ENCODE results near the gene GLYATL2. TPM values are rescaled to one million over a fixed set of nuclear protein-coding genes. Genes with fewer than 3 reads are reported as not detected.

GLYATL2 gene
- polyA plus RNA-seq, 1 donor (not counting 4 experiments of a cell fraction or from before 2014, with no cell fraction given) = 0.16 TPM

DNA sequence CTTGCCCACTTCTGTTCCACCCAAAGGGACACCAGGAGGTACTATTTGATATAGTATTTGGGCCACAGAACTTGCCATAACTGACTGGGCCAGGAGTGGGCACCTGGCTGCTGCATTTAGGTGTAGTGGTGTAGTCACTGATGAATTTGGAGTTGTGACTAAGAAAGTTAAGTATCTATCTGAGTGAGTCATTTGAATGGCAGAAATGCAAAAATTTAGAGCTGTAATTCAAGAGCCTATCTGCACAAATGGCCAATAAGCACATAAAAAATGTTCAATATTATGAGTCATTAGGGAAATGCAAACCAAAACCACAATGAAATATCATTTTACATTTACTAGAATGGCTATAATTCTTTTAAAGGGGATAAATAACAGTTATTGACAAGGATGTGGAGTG lies 14.7 kb downstream of the GLYATL2 start:
- peak overlapping the region; percentile 36 for H3K27ac ChIP-seq (ENCODE audit: control insufficient read depth, insufficient read depth, low read length)
- no peak overlapping the region for H3K4me3 ChIP-seq (ENCODE audit: control insufficient read depth in 2 of 3, extremely low read depth in 1 of 3, insufficient read depth in 2 of 3, low read depth in 1 of 3, low read length in 3 of 3)
- no peaks in the 10 kb centered on the region for H3K9me3 ChIP-seq (ENCODE audit: control insufficient read depth, low read depth, low read length)

DNA sequence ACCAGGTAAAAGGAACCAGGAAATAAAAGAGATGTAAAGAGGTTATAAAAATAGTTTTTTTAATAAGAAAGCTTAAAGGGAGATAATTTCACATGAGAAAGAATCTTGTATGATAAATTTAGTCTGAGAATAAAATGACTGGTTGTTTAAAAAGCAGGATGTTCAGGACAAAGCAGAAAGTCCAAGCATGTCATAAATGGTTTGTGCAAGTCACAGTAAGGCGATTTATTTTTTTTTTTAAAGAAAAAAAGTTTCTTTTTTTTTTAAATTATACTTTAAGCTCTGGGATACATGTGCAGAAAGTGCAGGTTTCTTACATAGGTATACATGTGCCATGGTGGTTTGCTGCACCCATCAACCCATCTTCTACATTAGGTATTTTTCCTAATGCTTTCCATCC lies 30.8 kb downstream of the GLYATL2 start:
- no peaks in the 10 kb centered on the region for H3K9me1 ChIP-seq (ENCODE audit: control insufficient read depth, extremely low read depth, insufficient read depth, low read length)
- no peaks in the 10 kb centered on the region for H3K36me3 ChIP-seq (ENCODE audit: control insufficient read depth in 2 of 2, extremely low read depth in 1 of 2, insufficient read depth in 2 of 2, low read length in 2 of 2)
- no peak for TF ChIP-seq EZH2 (IDR thresholded peaks at IDR 0.05; ENCODE audit: low read length)
- TF ChIP-seq, protein P1, sequence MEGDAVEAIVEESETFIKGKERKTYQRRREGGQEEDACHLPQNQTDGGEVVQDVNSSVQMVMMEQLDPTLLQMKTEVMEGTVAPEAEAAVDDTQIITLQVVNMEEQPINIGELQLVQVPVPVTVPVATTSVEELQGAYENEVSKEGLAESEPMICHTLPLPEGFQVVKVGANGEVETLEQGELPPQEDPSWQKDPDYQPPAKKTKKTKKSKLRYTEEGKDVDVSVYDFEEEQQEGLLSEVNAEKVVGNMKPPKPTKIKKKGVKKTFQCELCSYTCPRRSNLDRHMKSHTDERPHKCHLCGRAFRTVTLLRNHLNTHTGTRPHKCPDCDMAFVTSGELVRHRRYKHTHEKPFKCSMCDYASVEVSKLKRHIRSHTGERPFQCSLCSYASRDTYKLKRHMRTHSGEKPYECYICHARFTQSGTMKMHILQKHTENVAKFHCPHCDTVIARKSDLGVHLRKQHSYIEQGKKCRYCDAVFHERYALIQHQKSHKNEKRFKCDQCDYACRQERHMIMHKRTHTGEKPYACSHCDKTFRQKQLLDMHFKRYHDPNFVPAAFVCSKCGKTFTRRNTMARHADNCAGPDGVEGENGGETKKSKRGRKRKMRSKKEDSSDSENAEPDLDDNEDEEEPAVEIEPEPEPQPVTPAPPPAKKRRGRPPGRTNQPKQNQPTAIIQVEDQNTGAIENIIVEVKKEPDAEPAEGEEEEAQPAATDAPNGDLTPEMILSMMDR (optimal IDR thresholded peaks at IDR 0.05 in 1 of 3, IDR thresholded peaks at IDR 0.05 in 1 of 3, conservative IDR thresholded peaks at IDR 0.05 in 1 of 3; ENCODE audit: extremely low read depth in 1 of 3, insufficient read depth in 2 of 3, low read length in 3 of 3) = no peak
- peaks cover 4% of the 10 kb centered on the region for H3K9me3 ChIP-seq (ENCODE audit: control insufficient read depth, low read depth, low read length)
- H3K27me3 ChIP-seq (ENCODE audit: control insufficient read depth, extremely low read depth, insufficient read depth, low read length) = no peaks in the 10 kb centered on the region
- no peaks in the 10 kb centered on the region for H3K79me2 ChIP-seq (ENCODE audit: control insufficient read depth, insufficient read depth, low read length)
- no peak overlapping the region for H3K27ac ChIP-seq (ENCODE audit: control insufficient read depth, insufficient read depth, low read length)
- dilution Hi-C loops (cut with MboI; ENCODE audit: extremely low pct_ligation_motif_present, low sequenced_read_pairs) = no loop called here
- H3K9ac ChIP-seq (ENCODE audit: control insufficient read depth, extremely low read depth, insufficient read depth, low read length) = no peak overlapping the region
- no peak overlapping the region for H3K4me2 ChIP-seq (ENCODE audit: control insufficient read depth, extremely low read depth, insufficient read depth, low read depth, low read length)
- DNase-seq (ENCODE audit: low read depth, low spot score) (no peak), FAIRE-seq (no peak)
- no peaks in the 10 kb centered on the region for H3K4me1 ChIP-seq (ENCODE audit: control insufficient read depth, extremely low read depth, insufficient read depth, low read length)
- no peak overlapping the region for H3K4me3 ChIP-seq (ENCODE audit: control insufficient read depth in 2 of 3, extremely low read depth in 1 of 3, insufficient read depth in 2 of 3, low read depth in 1 of 3, low read length in 3 of 3)
- no peak overlapping the region for H2AFZ ChIP-seq (ENCODE audit: control insufficient read depth, low read length)
- H4K20me1 ChIP-seq (ENCODE audit: control insufficient read depth, extremely low read depth, insufficient read depth, low read length) = no peaks in the 10 kb centered on the region

More for the DNA sequence above, 14.7 kb downstream of the GLYATL2 start:
- Histone ChIP-seq H3K27me3 (ENCODE audit: control insufficient read depth, extremely low read depth, insufficient read depth, low read length) (no peaks in the 10 kb centered on the region), H3K4me2 (ENCODE audit: control insufficient read depth, extremely low read depth, insufficient read depth, low read depth, low read length) (peak overlapping the region; percentile 51), H2AFZ (ENCODE audit: control insufficient read depth, low read length) (no peak overlapping the region), H3K79me2 (ENCODE audit: control insufficient read depth, insufficient read depth, low read length) (no peaks in the 10 kb centered on the region), H3K9me1 (ENCODE audit: control insufficient read depth, extremely low read depth, insufficient read depth, low read length) (no peaks in the 10 kb centered on the region), H4K20me1 (ENCODE audit: control insufficient read depth, extremely low read depth, insufficient read depth, low read length) (no peaks in the 10 kb centered on the region), H3K36me3 (ENCODE audit: control insufficient read depth in 2 of 2, extremely low read depth in 1 of 2, insufficient read depth in 2 of 2, low read length in 2 of 2) (no peaks in the 10 kb centered on the region), H3K9ac (ENCODE audit: control insufficient read depth, extremely low read depth, insufficient read depth, low read length) (no peak overlapping the region), H3K4me1 (ENCODE audit: control insufficient read depth, extremely low read depth, insufficient read depth, low read length) (peaks cover 15% of the 10 kb centered on the region)
- dilution Hi-C loops (cut with MboI; ENCODE audit: extremely low pct_ligation_motif_present, low sequenced_read_pairs) = no loop called here
- DNase-seq (ENCODE audit: low read depth, low spot score) = peak; percentile 42
- no peak for TF ChIP-seq EZH2 (IDR thresholded peaks at IDR 0.05; ENCODE audit: low read length)
- TF ChIP-seq, protein P1 (optimal IDR thresholded peaks at IDR 0.05 in 1 of 3, IDR thresholded peaks at IDR 0.05 in 1 of 3, conservative IDR thresholded peaks at IDR 0.05 in 1 of 3; ENCODE audit: extremely low read depth in 1 of 3, insufficient read depth in 2 of 3, low read length in 3 of 3) = peak; percentile 23 to 41 (median 30)
- FAIRE-seq = peak; percentile 17

Measured in keratinocyte (primary cell).